ENCODE measurements around the gene CDK19. TPM values are rescaled to one million over a fixed set of nuclear protein-coding genes. Genes with fewer than 3 reads are reported as not detected.

CDK19 gene
- polyA plus RNA-seq, 1 donor (not counting 4 experiments of a cell fraction or from before 2014, with no cell fraction given): 6.4 TPM

DNA sequence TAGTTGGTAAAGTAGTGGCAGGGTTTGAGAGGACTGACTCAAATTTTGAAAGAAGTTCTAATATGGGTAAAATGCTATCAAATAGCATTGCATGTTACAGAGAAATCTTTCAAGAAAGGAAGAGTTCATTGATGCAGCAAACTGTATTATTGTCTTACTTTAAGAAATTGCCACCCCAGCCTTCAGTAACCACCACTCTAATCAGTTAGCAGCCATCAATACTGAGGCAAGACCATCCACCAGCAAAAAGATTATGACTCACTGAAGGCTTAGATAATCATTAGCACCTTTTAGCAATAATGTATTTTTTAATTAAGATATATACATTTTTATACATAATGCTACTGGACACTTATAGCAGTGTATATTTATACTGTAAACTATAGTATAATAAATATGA is 138.9 kb downstream of the CDK19 start:
- no peak for TF ChIP-seq EZH2 (IDR thresholded peaks at IDR 0.05; ENCODE audit: low read length)
- TF ChIP-seq, protein P1, sequence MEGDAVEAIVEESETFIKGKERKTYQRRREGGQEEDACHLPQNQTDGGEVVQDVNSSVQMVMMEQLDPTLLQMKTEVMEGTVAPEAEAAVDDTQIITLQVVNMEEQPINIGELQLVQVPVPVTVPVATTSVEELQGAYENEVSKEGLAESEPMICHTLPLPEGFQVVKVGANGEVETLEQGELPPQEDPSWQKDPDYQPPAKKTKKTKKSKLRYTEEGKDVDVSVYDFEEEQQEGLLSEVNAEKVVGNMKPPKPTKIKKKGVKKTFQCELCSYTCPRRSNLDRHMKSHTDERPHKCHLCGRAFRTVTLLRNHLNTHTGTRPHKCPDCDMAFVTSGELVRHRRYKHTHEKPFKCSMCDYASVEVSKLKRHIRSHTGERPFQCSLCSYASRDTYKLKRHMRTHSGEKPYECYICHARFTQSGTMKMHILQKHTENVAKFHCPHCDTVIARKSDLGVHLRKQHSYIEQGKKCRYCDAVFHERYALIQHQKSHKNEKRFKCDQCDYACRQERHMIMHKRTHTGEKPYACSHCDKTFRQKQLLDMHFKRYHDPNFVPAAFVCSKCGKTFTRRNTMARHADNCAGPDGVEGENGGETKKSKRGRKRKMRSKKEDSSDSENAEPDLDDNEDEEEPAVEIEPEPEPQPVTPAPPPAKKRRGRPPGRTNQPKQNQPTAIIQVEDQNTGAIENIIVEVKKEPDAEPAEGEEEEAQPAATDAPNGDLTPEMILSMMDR (optimal IDR thresholded peaks at IDR 0.05 in 1 of 3, IDR thresholded peaks at IDR 0.05 in 1 of 3, conservative IDR thresholded peaks at IDR 0.05 in 1 of 3; ENCODE audit: extremely low read depth in 1 of 3, insufficient read depth in 2 of 3, low read length in 3 of 3): no peak
- Histone ChIP-seq H3K27ac (ENCODE audit: control insufficient read depth, insufficient read depth, low read length) (no peak overlapping the region), H3K9me3 (ENCODE audit: control insufficient read depth, low read depth, low read length) (no peaks in the 10 kb centered on the region), H3K27me3 (ENCODE audit: control insufficient read depth, extremely low read depth, insufficient read depth, low read length) (no peaks in the 10 kb centered on the region), H3K9me1 (ENCODE audit: control insufficient read depth, extremely low read depth, insufficient read depth, low read length) (no peaks in the 10 kb centered on the region), H3K4me2 (ENCODE audit: control insufficient read depth, extremely low read depth, insufficient read depth, low read depth, low read length) (no peak overlapping the region), H3K4me3 (ENCODE audit: control insufficient read depth in 2 of 3, extremely low read depth in 1 of 3, insufficient read depth in 2 of 3, low read depth in 1 of 3, low read length in 3 of 3) (no peak overlapping the region), H4K20me1 (ENCODE audit: control insufficient read depth, extremely low read depth, insufficient read depth, low read length) (no peaks in the 10 kb centered on the region), H3K4me1 (ENCODE audit: control insufficient read depth, extremely low read depth, insufficient read depth, low read length) (no peaks in the 10 kb centered on the region), H3K36me3 (ENCODE audit: control insufficient read depth in 2 of 2, extremely low read depth in 1 of 2, insufficient read depth in 2 of 2, low read length in 2 of 2) (no peaks in the 10 kb centered on the region), H3K79me2 (ENCODE audit: control insufficient read depth, insufficient read depth, low read length) (no peaks in the 10 kb centered on the region), H3K9ac (ENCODE audit: control insufficient read depth, extremely low read depth, insufficient read depth, low read length) (no peak overlapping the region), H2AFZ (ENCODE audit: control insufficient read depth, low read length) (no peak overlapping the region)
- dilution Hi-C loops (cut with MboI; ENCODE audit: extremely low pct_ligation_motif_present, low sequenced_read_pairs): loop anchor here (10.0 kb wide), 1 partner anchor 142 kb away; no protein-coding TSS in a partner anchor
- no peak for FAIRE-seq
- no peak for DNase-seq (ENCODE audit: low read depth, low spot score)

DNA sequence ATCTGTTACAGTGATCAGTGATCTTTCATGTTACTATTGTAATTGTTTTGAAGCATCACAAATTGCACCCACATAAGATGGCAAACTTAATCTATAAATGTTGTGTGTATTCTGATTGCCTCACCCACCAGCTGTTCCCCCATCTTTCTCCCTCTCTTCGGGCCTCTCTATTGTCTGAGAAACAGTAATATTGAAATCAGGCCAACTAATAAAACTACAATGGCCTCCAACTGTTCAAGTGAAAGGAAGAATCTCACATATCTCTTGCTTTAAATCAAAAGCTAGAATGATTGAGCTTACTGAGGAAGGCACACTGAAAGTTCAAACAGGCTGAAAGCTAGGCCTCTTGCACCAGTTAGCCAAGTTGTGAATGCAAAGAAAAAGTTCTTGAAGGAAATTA is 141.2 kb downstream of the CDK19 start:
- no peak overlapping the region for H3K4me2 ChIP-seq (ENCODE audit: control insufficient read depth, extremely low read depth, insufficient read depth, low read depth, low read length)
- DNase-seq (ENCODE audit: low read depth, low spot score): no peak
- H3K4me3 ChIP-seq (ENCODE audit: control insufficient read depth in 2 of 3, extremely low read depth in 1 of 3, insufficient read depth in 2 of 3, low read depth in 1 of 3, low read length in 3 of 3): no peak overlapping the region
- H2AFZ ChIP-seq (ENCODE audit: control insufficient read depth, low read length): no peak overlapping the region
- no peaks in the 10 kb centered on the region for H3K79me2 ChIP-seq (ENCODE audit: control insufficient read depth, insufficient read depth, low read length)
- H3K36me3 ChIP-seq (ENCODE audit: control insufficient read depth in 2 of 2, extremely low read depth in 1 of 2, insufficient read depth in 2 of 2, low read length in 2 of 2): no peaks in the 10 kb centered on the region
- dilution Hi-C loops (cut with MboI; ENCODE audit: extremely low pct_ligation_motif_present, low sequenced_read_pairs): loop anchor here (10.0 kb wide), 1 partner anchor 139 kb away; no protein-coding TSS in a partner anchor
- H3K9me1 ChIP-seq (ENCODE audit: control insufficient read depth, extremely low read depth, insufficient read depth, low read length): no peaks in the 10 kb centered on the region
- no peaks in the 10 kb centered on the region for H3K27me3 ChIP-seq (ENCODE audit: control insufficient read depth, extremely low read depth, insufficient read depth, low read length)
- no peak overlapping the region for H3K9ac ChIP-seq (ENCODE audit: control insufficient read depth, extremely low read depth, insufficient read depth, low read length)
- TF ChIP-seq, protein P1 (optimal IDR thresholded peaks at IDR 0.05 in 1 of 3, IDR thresholded peaks at IDR 0.05 in 1 of 3, conservative IDR thresholded peaks at IDR 0.05 in 1 of 3; ENCODE audit: extremely low read depth in 1 of 3, insufficient read depth in 2 of 3, low read length in 3 of 3): no peak
- TF ChIP-seq EZH2 (IDR thresholded peaks at IDR 0.05; ENCODE audit: low read length): no peak
- H3K9me3 ChIP-seq (ENCODE audit: control insufficient read depth, low read depth, low read length): no peaks in the 10 kb centered on the region
- no peaks in the 10 kb centered on the region for H4K20me1 ChIP-seq (ENCODE audit: control insufficient read depth, extremely low read depth, insufficient read depth, low read length)
- H3K27ac ChIP-seq (ENCODE audit: control insufficient read depth, insufficient read depth, low read length): no peak overlapping the region
- no peaks in the 10 kb centered on the region for H3K4me1 ChIP-seq (ENCODE audit: control insufficient read depth, extremely low read depth, insufficient read depth, low read length)
- no peak for FAIRE-seq
